ENCODE results near the gene ELF4. TPM values are rescaled to one million over a fixed set of nuclear protein-coding genes. Genes with fewer than 3 reads are reported as not detected.

Gene ELF4
- total RNA-seq, 1 experiment from 2014 or later, result 0.81 TPM

GRCh38 chrX:130028196-130028595 is 82.1 kb downstream of the ELF4 start:
- Histone ChIP-seq H3K14ac (ENCODE audit: insufficient read depth, low read length) (no peak overlapping the region), H2BK12ac (ENCODE audit: insufficient read length, low read depth, low read length) (no peak overlapping the region), H3K27me3 (ENCODE audit: insufficient read depth, low read length) (no peaks in the 10 kb centered on the region), H3K79me1 (ENCODE audit: insufficient read depth, low read depth, low read length, poor library complexity, severe bottlenecking) (no peaks in the 10 kb centered on the region), H3K18ac (ENCODE audit: insufficient read length, low read depth, low read length) (no peak overlapping the region), H2BK120ac (ENCODE audit: low read depth, low read length, poor library complexity, severe bottlenecking) (no peak overlapping the region), H3K23me2 (ENCODE audit: insufficient read length, low read depth, low read length, poor library complexity, severe bottlenecking) (no peaks in the 10 kb centered on the region), H3K56ac (ENCODE audit: insufficient read length, low read depth, low read length) (no peak overlapping the region), H3K23ac (ENCODE audit: insufficient read length, low read depth, low read length) (no peak overlapping the region), H2BK20ac (ENCODE audit: low read depth, low read length, poor library complexity, severe bottlenecking) (no peak overlapping the region), H3K9me3 (ENCODE audit: control insufficient read depth, low read depth, low read length) (peaks cover 11% of the 10 kb centered on the region), H4K20me1 (ENCODE audit: control insufficient read depth, insufficient read depth, insufficient read length) (no peaks in the 10 kb centered on the region), H3K27ac (ENCODE audit: insufficient read length, low read depth, low read length) (no peak overlapping the region), H3K4me1 (ENCODE audit: insufficient read depth, low read length) (no peaks in the 10 kb centered on the region), H3K4me2 (ENCODE audit: insufficient read depth, insufficient read length, low read length) (no peak overlapping the region), H2AFZ (ENCODE audit: low read length) (no peak overlapping the region), H3K9ac (ENCODE audit: extremely low read depth, insufficient read length, low read length) (no peak overlapping the region), H4K91ac (ENCODE audit: insufficient read length, low read depth, low read length) (no peak overlapping the region), H2AK5ac (ENCODE audit: insufficient read length, low read length) (no peak overlapping the region), H3T11ph (ENCODE audit: low read length) (no peak overlapping the region), H3K4ac (ENCODE audit: low read depth, low read length) (no peak overlapping the region), H4K8ac (replicated peaks; ENCODE audit: insufficient read length, low read depth, low read length) (no peak overlapping the region), H2BK15ac (ENCODE audit: low read depth, low read length) (no peak overlapping the region), H2BK5ac (ENCODE audit: insufficient read length, low read length) (no peak overlapping the region), H3K79me2 (ENCODE audit: insufficient read depth, low read length) (no peaks in the 10 kb centered on the region), H4K5ac (ENCODE audit: insufficient read length, low read depth, low read length) (no peak overlapping the region)
- H3K9me3 Mint-ChIP-seq, result peaks cover 0 to 69% of the 10 kb centered on the region in 2 experiments; a peak in 3 of 5 replicates
- no peak overlapping the region for H3K27ac Mint-ChIP-seq
- DNase-seq, result no peak
- TF ChIP-seq, protein P1, sequence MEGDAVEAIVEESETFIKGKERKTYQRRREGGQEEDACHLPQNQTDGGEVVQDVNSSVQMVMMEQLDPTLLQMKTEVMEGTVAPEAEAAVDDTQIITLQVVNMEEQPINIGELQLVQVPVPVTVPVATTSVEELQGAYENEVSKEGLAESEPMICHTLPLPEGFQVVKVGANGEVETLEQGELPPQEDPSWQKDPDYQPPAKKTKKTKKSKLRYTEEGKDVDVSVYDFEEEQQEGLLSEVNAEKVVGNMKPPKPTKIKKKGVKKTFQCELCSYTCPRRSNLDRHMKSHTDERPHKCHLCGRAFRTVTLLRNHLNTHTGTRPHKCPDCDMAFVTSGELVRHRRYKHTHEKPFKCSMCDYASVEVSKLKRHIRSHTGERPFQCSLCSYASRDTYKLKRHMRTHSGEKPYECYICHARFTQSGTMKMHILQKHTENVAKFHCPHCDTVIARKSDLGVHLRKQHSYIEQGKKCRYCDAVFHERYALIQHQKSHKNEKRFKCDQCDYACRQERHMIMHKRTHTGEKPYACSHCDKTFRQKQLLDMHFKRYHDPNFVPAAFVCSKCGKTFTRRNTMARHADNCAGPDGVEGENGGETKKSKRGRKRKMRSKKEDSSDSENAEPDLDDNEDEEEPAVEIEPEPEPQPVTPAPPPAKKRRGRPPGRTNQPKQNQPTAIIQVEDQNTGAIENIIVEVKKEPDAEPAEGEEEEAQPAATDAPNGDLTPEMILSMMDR (conservative IDR thresholded peaks at IDR 0.05), result peak; percentile 76
- peaks cover 4 to 13% of the 10 kb centered on the region in 2 experiments for H3K4me1 Mint-ChIP-seq
- no peak overlapping the region for H3K4me3 Mint-ChIP-seq
- peaks cover 2 to 41% (median 18%) of the 10 kb centered on the region in 3 experiments; a peak in 5 of 7 replicates for H3K36me3 Mint-ChIP-seq (ENCODE audit: insufficient read depth in 1 of 3, low read depth in 3 of 3)
- no peaks in the 10 kb centered on the region; the same call in none of the 2 replicates for H3K27me3 Mint-ChIP-seq (ENCODE audit: low read depth)
- WGBS (ENCODE audit: extremely low coverage, insufficient read length, low lambda C conversion rate), result no CpG with 5 or more reads among the region's 5 CpGs

Data from H9 (cell line).